ENCODE data around the gene KLHL3.

GRCh38 chr5:137589185-137589584 lies 146.7 kb downstream of the KLHL3 start:
- TF ChIP-seq POLR2AphosphoS5 (IDR thresholded peaks at IDR 0.05) (no peak), CTCF (IDR thresholded peaks at IDR 0.05 in 8 of 11, conservative IDR thresholded peaks at IDR 0.05 in 3 of 11) (no peak)
